Peyer's patch (tissue), 4 donors: Measurements from ENCODE around the gene TREM2.

Experiments used
- POLR2A ChIP-seq, 2 donors: fragments of 450-650 bp; IDR thresholded peaks; one replicate each; pipeline ENCODE4 v1.5.1; 2017; ENCODE audit warnings: antibody characterized with exemption in 2 of 2, mild to moderate bottlenecking in 2 of 2, moderate library complexity in 2 of 2
- TF ChIP-seq, protein P1 (sequence below), 6 experiments: fragments of 450-650 bp in 4 of 6; fragments of 200-600 bp in 2 of 6; sonication (generic) in 1 of 6; IDR thresholded peaks; one replicate each; pipeline ENCODE4 v1.5.1; 2017 to 2019; ENCODE audit warnings: antibody characterized with exemption in 6 of 6, mild to moderate bottlenecking in 3 of 6, moderate library complexity in 1 of 6

DNA sequence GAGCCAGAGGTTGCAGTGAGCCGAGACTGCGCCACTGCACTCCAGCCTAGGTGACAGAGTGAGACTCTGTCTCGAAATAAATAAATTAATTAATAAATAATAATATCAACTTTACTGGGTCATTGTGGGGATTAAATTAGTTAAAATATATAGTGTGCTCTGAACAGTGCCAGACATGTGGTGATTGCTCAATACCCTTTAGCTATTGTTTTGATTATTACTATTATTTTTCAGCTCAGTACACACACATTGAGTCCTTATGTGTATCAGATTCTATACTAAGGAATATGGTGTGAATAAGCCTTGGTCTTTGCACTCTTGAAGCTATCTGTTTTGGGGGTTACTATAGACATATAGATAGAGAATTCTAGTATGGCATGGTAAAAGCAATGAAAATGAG lies 37.6 kb downstream of the TREM2 start:
- TF ChIP-seq, protein P1, sequence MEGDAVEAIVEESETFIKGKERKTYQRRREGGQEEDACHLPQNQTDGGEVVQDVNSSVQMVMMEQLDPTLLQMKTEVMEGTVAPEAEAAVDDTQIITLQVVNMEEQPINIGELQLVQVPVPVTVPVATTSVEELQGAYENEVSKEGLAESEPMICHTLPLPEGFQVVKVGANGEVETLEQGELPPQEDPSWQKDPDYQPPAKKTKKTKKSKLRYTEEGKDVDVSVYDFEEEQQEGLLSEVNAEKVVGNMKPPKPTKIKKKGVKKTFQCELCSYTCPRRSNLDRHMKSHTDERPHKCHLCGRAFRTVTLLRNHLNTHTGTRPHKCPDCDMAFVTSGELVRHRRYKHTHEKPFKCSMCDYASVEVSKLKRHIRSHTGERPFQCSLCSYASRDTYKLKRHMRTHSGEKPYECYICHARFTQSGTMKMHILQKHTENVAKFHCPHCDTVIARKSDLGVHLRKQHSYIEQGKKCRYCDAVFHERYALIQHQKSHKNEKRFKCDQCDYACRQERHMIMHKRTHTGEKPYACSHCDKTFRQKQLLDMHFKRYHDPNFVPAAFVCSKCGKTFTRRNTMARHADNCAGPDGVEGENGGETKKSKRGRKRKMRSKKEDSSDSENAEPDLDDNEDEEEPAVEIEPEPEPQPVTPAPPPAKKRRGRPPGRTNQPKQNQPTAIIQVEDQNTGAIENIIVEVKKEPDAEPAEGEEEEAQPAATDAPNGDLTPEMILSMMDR (IDR thresholded peaks at IDR 0.05), result no peak
- no peak for TF ChIP-seq POLR2A (IDR thresholded peaks at IDR 0.05)
